Parathyroid adenoma (tissue), 2 donors: ENCODE measurements around the gene TEX10.

Source experiments
- H2AFZ ChIP-seq: fragments of 300-600 bp; sonication (generic); one replicate; pipeline ENCODE4 v1.7.0; 2017; ENCODE audit warnings: antibody characterized with exemption, mild to moderate bottlenecking
- H3K27ac ChIP-seq: fragments of 300-600 bp; sonication (generic); one replicate; pipeline ENCODE4 v1.7.0; 2017
- H3K27me3 ChIP-seq: fragments of 300-600 bp; sonication (generic); one replicate; pipeline ENCODE4 v1.7.0; 2017; ENCODE audit warnings: low read length; ENCODE audit not compliant: control insufficient read depth, insufficient read depth
- H3K36me3 ChIP-seq: fragments of 300-600 bp; sonication (generic); one replicate; pipeline ENCODE4 v1.7.0; 2017; ENCODE audit warnings: low read length; ENCODE audit not compliant: control insufficient read depth, insufficient read depth
- H3K4me1 ChIP-seq: fragments of 300-600 bp; sonication (generic); one replicate; pipeline ENCODE4 v1.7.0; 2017; ENCODE audit warnings: control low read depth
- H3K4me2 ChIP-seq: fragments of 300-600 bp; sonication (generic); one replicate; pipeline ENCODE4 v1.7.0; 2017; ENCODE audit warnings: low read length
- H3K4me3 ChIP-seq: fragments of 300-600 bp; sonication (generic); one replicate; pipeline ENCODE4 v1.7.0; 2017; ENCODE audit warnings: low read depth, low read length
- H3K79me2 ChIP-seq: fragments of 300-600 bp; sonication (generic); one replicate; pipeline ENCODE4 v1.7.0; 2017; ENCODE audit warnings: control low read depth
- H3K9ac ChIP-seq: fragments of 300-600 bp; sonication (generic); one replicate; pipeline ENCODE4 v1.7.0; 2017; ENCODE audit warnings: mild to moderate bottlenecking
- H3K9me3 ChIP-seq: fragments of 300-600 bp; sonication (generic); one replicate; pipeline ENCODE4 v1.7.0; 2017; ENCODE audit warnings: low read length; ENCODE audit not compliant: control insufficient read depth
- CTCF ChIP-seq: fragments of 300-600 bp; sonication (generic); IDR thresholded peaks from one replicate; pipeline ENCODE4 v1.7.0; 2017; ENCODE audit warnings: antibody characterized with exemption, mild to moderate bottlenecking
- donor health status: primary hyperparathyroidism.

TEX10 gene

DNA sequence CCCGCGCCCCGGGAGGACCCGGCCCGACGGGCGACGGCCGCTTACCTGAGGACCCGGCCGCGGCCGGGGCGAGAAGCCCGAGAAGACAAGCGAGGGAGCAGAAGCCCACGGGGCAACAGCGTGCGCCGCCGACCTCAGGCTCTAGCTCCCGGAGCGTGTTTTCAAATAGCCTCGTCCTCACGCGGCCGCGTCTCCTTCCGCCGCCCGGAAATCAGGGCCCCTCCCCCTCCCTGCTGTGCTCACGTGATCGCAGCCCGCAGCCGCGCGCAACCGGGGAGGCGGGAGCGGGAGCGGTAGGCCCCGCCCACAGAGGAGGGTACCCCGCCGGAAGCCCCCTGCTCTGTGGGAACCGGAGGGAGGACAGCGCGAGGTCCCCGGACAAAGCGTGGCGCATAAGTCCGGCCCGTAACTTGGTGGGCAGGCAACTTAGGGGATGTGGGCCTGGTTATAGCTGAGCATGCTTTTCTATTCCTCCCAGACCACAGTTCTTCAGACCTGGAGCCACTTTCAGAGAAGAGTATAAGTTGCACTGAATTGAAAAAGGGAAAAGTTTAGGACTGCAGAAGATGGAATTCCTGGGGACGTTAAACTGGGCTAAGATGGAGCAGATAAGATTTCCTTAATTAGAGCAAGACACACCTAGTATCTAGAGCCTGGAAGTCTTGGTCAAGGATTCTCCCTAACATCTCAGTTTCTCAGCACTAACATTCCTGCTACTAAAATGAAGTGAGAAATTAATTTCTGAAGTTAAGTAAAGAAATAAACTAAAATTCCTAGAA is at the start of gene TEX10:
Gene TEX10, minus strand, starts transcription at position 216 of the 779 bp plus-strand sequence. CDS start 3,579 bp downstream, outside the sequence.
- Histone ChIP-seq H3K4me1 (no peaks in the 10 kb centered on the region), H3K4me2 (peak within 1 kb of the TSS; percentile 86), H3K4me3 (peak within 1 kb of the TSS; percentile 84), H3K9ac (no peak within 1 kb of the TSS), H3K27ac (peak within 1 kb of the TSS; percentile 57), H3K27me3 (no peaks in the 10 kb centered on the region), H3K79me2 (peaks cover 5% of the 10 kb centered on the region), H3K36me3 (no peaks in the 10 kb centered on the region), H3K9me3 (no peaks in the 10 kb centered on the region), H2AFZ (peak within 1 kb of the TSS; percentile 93)
- TF ChIP-seq CTCF, result no peak

DNA sequence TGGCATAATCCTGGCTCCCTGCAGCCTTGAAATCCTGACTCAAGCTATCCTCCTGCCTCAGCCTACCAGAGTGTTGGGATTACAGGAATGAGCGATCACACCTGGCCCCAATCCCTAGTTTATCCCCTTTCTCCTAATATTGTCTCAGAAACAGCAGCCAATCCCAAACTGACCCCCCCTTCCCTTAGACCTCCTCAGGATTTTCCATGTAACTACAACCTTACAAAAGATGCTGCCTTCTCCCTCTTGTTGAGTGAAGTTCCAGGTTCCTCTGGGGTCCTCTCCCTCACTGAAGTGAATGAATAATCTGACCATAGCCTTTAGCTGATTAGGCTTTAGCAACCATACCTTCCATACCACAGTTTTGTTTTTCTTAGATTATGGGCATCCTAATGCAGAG is 48.3 kb upstream of the TEX10 start:
- no peaks in the 10 kb centered on the region for H3K4me1 ChIP-seq
- no peaks in the 10 kb centered on the region for H3K36me3 ChIP-seq
- H2AFZ ChIP-seq, result no peak overlapping the region
- H3K27me3 ChIP-seq, result no peaks in the 10 kb centered on the region
- H3K9ac ChIP-seq, result no peak overlapping the region
- H3K4me2 ChIP-seq, result no peak overlapping the region
- no peaks in the 10 kb centered on the region for H3K79me2 ChIP-seq
- H3K9me3 ChIP-seq, result no peaks in the 10 kb centered on the region
- no peak for TF ChIP-seq CTCF
- H3K4me3 ChIP-seq, result no peak overlapping the region
- no peak overlapping the region for H3K27ac ChIP-seq

- H3K36me3 ChIP-seq, result no peaks in the 10 kb centered on the region
- H3K4me2 ChIP-seq, result no peak overlapping the region
- no peak overlapping the region for H3K27ac ChIP-seq
These were observed 45.0 kb upstream of the TEX10 start for GRCh38 chr9:100397529-100398266.

GRCh38 chr9:100396769-100397168 is 44.0 kb upstream of the TEX10 start:
- Histone ChIP-seq H3K9ac (no peak overlapping the region), H3K4me1 (no peaks in the 10 kb centered on the region), H3K4me2 (no peak overlapping the region), H3K9me3 (no peaks in the 10 kb centered on the region), H2AFZ (no peak overlapping the region), H3K36me3 (no peaks in the 10 kb centered on the region), H3K4me3 (no peak overlapping the region), H3K27me3 (no peaks in the 10 kb centered on the region), H3K79me2 (no peaks in the 10 kb centered on the region), H3K27ac (no peak overlapping the region)
- no peak for TF ChIP-seq CTCF

More at GRCh38 chr9:100397529-100398266, 45.0 kb upstream of the TEX10 start:
- Histone ChIP-seq H3K79me2 (no peaks in the 10 kb centered on the region), H3K4me3 (no peak overlapping the region), H3K27me3 (no peaks in the 10 kb centered on the region), H3K9me3 (no peaks in the 10 kb centered on the region), H3K9ac (no peak overlapping the region), H3K4me1 (no peaks in the 10 kb centered on the region), H2AFZ (no peak overlapping the region)
- no peak for TF ChIP-seq CTCF
